Urinary bladder (tissue), 4 donors: Measurements from ENCODE around the gene HMCES. TPM values are rescaled to one million over a fixed set of nuclear protein-coding genes. Genes with fewer than 3 reads are reported as not detected.
"Not testable (repeated sequence)": the region's sequence is repeated elsewhere in the genome, so short reads cannot be mapped to it uniquely, and the experiment has no call there.

Experiments
- DNase-seq: peaks from one replicate; pipeline ENCODE4 v3.0.0-alpha.2; 2015; ENCODE audit errors: extremely low spot score
- H3K27ac ChIP-seq: one replicate; pipeline ENCODE4 v1.5.1; 2013; ENCODE audit warnings: low read depth, mild to moderate bottlenecking, moderate library complexity
- H3K36me3 ChIP-seq: one replicate; pipeline ENCODE4 v1.6.1; 2013; ENCODE audit warnings: mild to moderate bottlenecking, moderate library complexity; ENCODE audit not compliant: insufficient read depth
- H3K4me1 ChIP-seq: one replicate; pipeline ENCODE4 v1.6.1; 2013; ENCODE audit warnings: mild to moderate bottlenecking, moderate library complexity; ENCODE audit not compliant: insufficient read depth
- H3K4me3 ChIP-seq: one replicate; pipeline ENCODE4 v1.5.1; 2013; ENCODE audit warnings: low read depth, low read length
- WGBS: extraction: QIAGEN DNeasy Blood & Tissue Kit; methylation state at CpG from one replicate; pipeline ENCODE4 v1.1.7; 2013; 5-methylcytosine and 5-hydroxymethylcytosine counted together
- polyA plus RNA-seq: library from polyadenylated mRNA; stranded (reverse); fragments of 200-250 nt; gene quantifications from one replicate; pipeline ENCODE4 v1.2.3, GENCODE V29; 2013
- total RNA-seq: library from RNA; depleted of rRNA; stranded (reverse); fragments of >200 nt; gene quantifications from one replicate; pipeline ENCODE4 v1.2.3, GENCODE V29; 2014
- donor health status: healthy with polysubstance abuse.
- donor health status: healthy.

HMCES gene
- total RNA-seq (15.9 TPM), polyA plus RNA-seq (33.9 TPM)

- Histone ChIP-seq H3K27ac (peak within 1 kb of the TSS; percentile 97), H3K4me3 (peak within 1 kb of the TSS; percentile 92), H3K4me1 (no peaks in the 10 kb centered on the region), H3K36me3 (no peaks in the 10 kb centered on the region)
- under 1% methylated on average over 44 of the region's 44 CpGs for WGBS
- peak; percentile 81 for DNase-seq
Measured at GRCh38 chr3:129278439-129278965, at the start of gene HMCES. TSS of gene HMCES (plus strand) at chr3:129278870. CDS start at chr3:129279733, 863 bp downstream.

- DNase-seq, result no peak
- Histone ChIP-seq H3K36me3 (no peaks in the 10 kb centered on the region), H3K4me1 (peaks cover 2% of the 10 kb centered on the region), H3K27ac (no peak overlapping the region), H3K4me3 (no peak overlapping the region)
- 34% methylated on average over 11 of the region's 11 CpGs for WGBS
Measured at GRCh38 chr3:129228891-129229585, 49.6 kb upstream of the HMCES start.

GRCh38 chr3:129230311-129231019 is 48.2 kb upstream of the HMCES start:
- no peak overlapping the region for H3K27ac ChIP-seq

GRCh38 chr3:129231331-129232119 is 47.1 kb upstream of the HMCES start:
- H3K4me3 ChIP-seq, result no peak overlapping the region
- H3K4me1 ChIP-seq, result no peaks in the 10 kb centered on the region
- no peak overlapping the region for H3K27ac ChIP-seq
- H3K36me3 ChIP-seq, result no peaks in the 10 kb centered on the region
- no peak for DNase-seq
- 79% methylated on average over 10 of the region's 10 CpGs for WGBS

More at GRCh38 chr3:129230311-129231019, 48.2 kb upstream of the HMCES start:
- no peaks in the 10 kb centered on the region for H3K4me1 ChIP-seq
- no peak for DNase-seq
- no peaks in the 10 kb centered on the region for H3K36me3 ChIP-seq
- no peak overlapping the region for H3K4me3 ChIP-seq
- 73% methylated on average over 7 of the region's 7 CpGs for WGBS

GRCh38 chr3:129233538-129233937 is 45.1 kb upstream of the HMCES start:
- Histone ChIP-seq H3K27ac (no peak overlapping the region), H3K4me3 (no peak overlapping the region), H3K36me3 (no peaks in the 10 kb centered on the region), H3K4me1 (no peaks in the 10 kb centered on the region)
- WGBS, result 73% methylated on average over 4 of the region's 4 CpGs
- DNase-seq, result no peak

GRCh38 chr3:129234441-129234840 is 44.2 kb upstream of the HMCES start:
- WGBS, result 92% methylated on average over 3 of the region's 3 CpGs
- no peak for DNase-seq
- no peak overlapping the region for H3K4me3 ChIP-seq
- H3K27ac ChIP-seq, result no peak overlapping the region
- no peaks in the 10 kb centered on the region for H3K36me3 ChIP-seq
- no peaks in the 10 kb centered on the region for H3K4me1 ChIP-seq

GRCh38 chr3:129235344-129235917 is 43.2 kb upstream of the HMCES start:
- Histone ChIP-seq H3K4me3 (no peak overlapping the region), H3K4me1 (no peaks in the 10 kb centered on the region), H3K27ac (no peak overlapping the region), H3K36me3 (no peaks in the 10 kb centered on the region)
- DNase-seq, result no peak
- 94% methylated on average over 4 of the region's 4 CpGs for whole genome bisulfite sequencing

GRCh38 chr3:129238945-129239705 is 39.5 kb upstream of the HMCES start:
- Histone ChIP-seq H3K4me3 (no peak overlapping the region), H3K4me1 (no peaks in the 10 kb centered on the region), H3K27ac (no peak overlapping the region), H3K36me3 (no peaks in the 10 kb centered on the region)
- WGBS, result 84% methylated on average over 8 of the region's 8 CpGs
- no peak for DNase-seq

GRCh38 chr3:129239991-129240390 is 38.7 kb upstream of the HMCES start:
- WGBS, result 53% methylated on average over 6 of the region's 6 CpGs
- H3K4me3 ChIP-seq, result no peak overlapping the region
- no peaks in the 10 kb centered on the region for H3K4me1 ChIP-seq
- DNase-seq, result no peak
- H3K27ac ChIP-seq, result no peak overlapping the region
- H3K36me3 ChIP-seq, result no peaks in the 10 kb centered on the region

- WGBS, result 42% methylated on average over 3 of the region's 3 CpGs
- no peaks in the 10 kb centered on the region for H3K4me1 ChIP-seq
- H3K36me3 ChIP-seq, result no peaks in the 10 kb centered on the region
- DNase-seq, result no peak
- no peak overlapping the region for H3K27ac ChIP-seq
- no peak overlapping the region for H3K4me3 ChIP-seq
Measured at GRCh38 chr3:129240436-129240835, 38.2 kb upstream of the HMCES start.

- no peaks in the 10 kb centered on the region for H3K36me3 ChIP-seq
- 80% methylated on average over 5 of the region's 5 CpGs for WGBS
- no peak overlapping the region for H3K27ac ChIP-seq
- H3K4me1 ChIP-seq, result no peaks in the 10 kb centered on the region
- H3K4me3 ChIP-seq, result no peak overlapping the region
- no peak for DNase-seq
Measured at GRCh38 chr3:129245141-129245540, 33.5 kb upstream of the HMCES start.

GRCh38 chr3:129245641-129246306 is 32.9 kb upstream of the HMCES start:
- not testable (repeated sequence) for H3K36me3 ChIP-seq, H3K4me1 ChIP-seq, H3K27ac ChIP-seq, H3K4me3 ChIP-seq
- DNase-seq, result peak; percentile 73
- 15% methylated on average over 11 of the region's 11 CpGs for WGBS
